DMS79 treated with DMSO at 0.1 percent for 48 hours (cell line): ENCODE measurements around the gene GNA14.
"Not testable (repeated sequence)": the region's sequence is repeated elsewhere in the genome, so short reads cannot be mapped to it uniquely, and the experiment has no call there.

Experiments used
- DNase-seq: peaks from one replicate; lab custom pipeline; 2025; lab: John Stamatoyannopoulos, UW

Gene GNA14

GRCh38 chr9:77402286-77402685 is 245.8 kb downstream of the GNA14 start:
- DNase-seq = no peak

GRCh38 chr9:77399964-77400363 is 248.2 kb downstream of the GNA14 start:
- no peak for DNase-seq

GRCh38 chr9:77398581-77398980 is 249.5 kb downstream of the GNA14 start:
- DNase-seq = not testable (repeated sequence)

GRCh38 chr9:77392328-77392727 is 255.8 kb downstream of the GNA14 start:
- DNase-seq = no peak

GRCh38 chr9:77391834-77392233 is 256.3 kb downstream of the GNA14 start:
- DNase-seq = no peak

- DNase-seq = no peak
Measured at GRCh38 chr9:77386187-77386586, 261.9 kb downstream of the GNA14 start.

- no peak for DNase-seq
Measured at GRCh38 chr9:77384406-77384805, 263.7 kb downstream of the GNA14 start.

- no peak for DNase-seq
Measured at GRCh38 chr9:77375956-77376532, 272.1 kb downstream of the GNA14 start.

- DNase-seq = no peak
Measured at GRCh38 chr9:77374266-77374665, 273.9 kb downstream of the GNA14 start.
